ENCODE data around the gene ZYG11B.
"Not testable (repeated sequence)": the region's sequence is repeated elsewhere in the genome, so short reads cannot be mapped to it uniquely, and the experiment has no call there.

The ZYG11B gene

DNA sequence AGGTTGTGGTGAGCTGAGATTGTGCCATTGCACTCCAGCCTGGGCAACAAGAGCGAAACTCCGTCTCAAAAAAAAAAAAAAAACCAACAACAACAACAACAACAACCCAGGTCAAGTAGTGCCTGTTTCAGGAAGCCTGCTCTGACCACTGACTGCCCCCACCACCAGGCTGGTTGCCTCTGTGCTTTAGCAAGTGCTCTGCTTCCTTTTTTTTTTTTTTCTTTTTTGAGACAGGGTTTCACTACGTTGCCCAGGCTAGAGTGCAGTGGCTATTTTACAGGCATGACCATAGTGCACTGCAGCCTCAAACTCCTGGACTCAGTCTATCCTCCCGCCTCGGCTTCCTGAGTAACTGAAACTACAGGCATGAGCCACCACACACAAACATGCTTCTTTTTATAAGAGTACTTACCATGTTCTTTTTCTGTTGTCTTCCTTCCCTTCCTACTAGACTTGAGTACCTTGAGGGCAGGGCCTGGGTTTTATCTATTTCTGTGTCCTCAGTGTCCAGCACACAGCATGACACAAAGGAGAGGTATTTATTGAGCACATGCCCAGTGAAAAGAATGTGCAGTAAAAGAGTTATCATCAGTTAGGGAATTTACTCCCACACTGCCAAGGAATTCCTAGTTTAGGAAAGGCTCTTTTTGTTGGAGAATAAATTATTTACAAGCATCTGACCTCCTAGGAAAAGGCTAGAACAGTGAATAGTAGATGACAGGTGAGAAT lies 18.2 kb upstream of the ZYG11B start:
- DNase-seq (ENCODE audit: low spot score) = no peak

DNA sequence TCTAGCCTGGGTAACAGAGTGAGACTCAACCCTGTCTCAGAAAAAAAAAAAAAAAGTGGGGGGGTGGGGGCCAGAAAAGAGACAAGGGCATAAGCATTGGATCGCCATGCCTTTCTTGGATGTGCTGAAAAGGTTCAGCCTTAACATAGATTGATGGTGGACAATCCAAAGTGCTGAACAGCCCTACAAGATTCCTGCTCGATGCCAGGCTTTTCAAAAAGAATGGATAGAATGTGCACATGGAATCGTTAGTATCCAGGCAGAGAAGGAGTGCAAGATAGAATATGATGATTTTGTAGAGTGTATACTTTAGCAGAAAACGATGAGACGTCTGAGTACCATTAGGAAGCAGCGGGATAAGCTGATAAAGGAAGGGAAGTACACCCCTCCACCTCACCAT lies 17.2 kb upstream of the ZYG11B start:
- DNase-seq (ENCODE audit: low spot score) = no peak

DNA sequence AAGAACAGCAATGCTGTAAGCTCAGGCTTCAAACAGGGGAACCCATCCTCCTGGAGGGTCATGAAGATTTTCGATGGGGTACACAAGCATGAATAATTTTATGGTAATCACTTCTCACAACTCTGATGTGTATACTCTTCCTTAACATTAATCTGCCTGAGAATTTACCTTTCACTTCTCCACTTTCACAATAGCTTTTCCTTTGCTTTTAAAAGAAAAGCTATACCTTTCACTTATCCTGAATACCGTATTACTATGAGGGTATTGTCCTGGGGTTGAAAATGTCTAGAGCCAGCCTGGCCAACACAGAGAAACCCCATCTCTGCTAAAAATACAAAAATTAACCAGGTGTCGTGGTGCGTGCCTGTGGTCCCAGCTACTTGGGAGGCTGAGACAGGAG lies 12.7 kb upstream of the ZYG11B start:
- DNase-seq (ENCODE audit: low spot score) = no peak

DNA sequence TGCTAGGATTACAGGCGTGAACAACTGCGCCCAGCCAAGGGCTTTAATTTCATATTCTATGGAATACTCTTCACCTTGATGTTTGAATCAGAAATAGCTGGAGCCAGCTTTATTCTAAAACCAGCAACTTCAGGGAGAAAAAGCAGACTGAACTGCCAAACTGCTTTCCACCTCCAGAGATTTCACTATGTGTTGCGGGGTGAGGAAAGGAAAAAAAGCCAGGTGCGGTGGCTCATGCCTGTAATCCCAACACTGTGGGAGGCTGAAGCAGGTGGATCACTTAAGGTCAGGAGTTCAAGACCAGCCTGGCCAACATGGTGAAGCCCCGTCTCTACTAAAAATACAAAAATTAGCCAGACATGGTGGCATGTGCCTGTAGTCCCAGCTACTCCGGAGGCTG lies 11.0 kb upstream of the ZYG11B start:
- not testable (repeated sequence) for DNase-seq (ENCODE audit: low spot score)

DNA sequence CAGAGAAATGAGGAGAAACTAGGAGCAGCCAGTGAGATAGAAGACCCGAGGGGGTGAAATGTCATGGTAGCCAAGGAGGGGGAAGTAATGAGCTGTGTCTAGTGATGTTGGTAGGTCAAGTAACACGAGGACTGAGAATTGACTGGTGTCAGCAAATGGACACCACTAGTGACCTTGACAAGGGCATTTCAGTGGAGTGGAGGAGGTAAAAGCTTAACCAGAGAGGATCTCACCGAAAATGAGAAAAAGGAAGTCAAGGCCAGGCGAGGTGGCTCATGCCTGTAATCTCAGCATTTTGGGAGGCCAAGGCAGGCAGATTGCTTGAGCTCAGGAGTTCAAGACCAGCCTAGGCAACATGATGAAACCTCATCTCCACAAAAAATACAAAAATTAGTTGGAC lies 3.0 kb upstream of the ZYG11B start:
- no peak for DNase-seq (ENCODE audit: low spot score)

DNA sequence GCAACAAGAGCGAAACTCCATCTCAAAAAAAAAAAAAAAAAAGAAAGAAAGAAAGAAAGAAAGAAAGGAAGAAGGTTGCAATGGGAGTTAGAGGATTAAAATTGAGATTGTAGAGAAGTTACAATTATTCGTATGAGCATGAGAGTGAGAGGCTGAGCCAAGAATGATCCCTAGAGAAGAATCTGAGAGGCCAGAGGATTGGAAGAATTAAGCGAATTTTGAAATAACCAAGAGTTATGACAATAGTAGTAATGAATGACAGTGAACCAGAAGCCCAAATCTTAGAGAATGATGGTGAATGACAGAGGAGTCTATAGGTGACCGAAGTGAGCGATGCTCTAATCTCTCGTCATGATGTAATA lies 369 bp upstream of the ZYG11B start:
- DNase-seq (ENCODE audit: low spot score) = no peak

DNA sequence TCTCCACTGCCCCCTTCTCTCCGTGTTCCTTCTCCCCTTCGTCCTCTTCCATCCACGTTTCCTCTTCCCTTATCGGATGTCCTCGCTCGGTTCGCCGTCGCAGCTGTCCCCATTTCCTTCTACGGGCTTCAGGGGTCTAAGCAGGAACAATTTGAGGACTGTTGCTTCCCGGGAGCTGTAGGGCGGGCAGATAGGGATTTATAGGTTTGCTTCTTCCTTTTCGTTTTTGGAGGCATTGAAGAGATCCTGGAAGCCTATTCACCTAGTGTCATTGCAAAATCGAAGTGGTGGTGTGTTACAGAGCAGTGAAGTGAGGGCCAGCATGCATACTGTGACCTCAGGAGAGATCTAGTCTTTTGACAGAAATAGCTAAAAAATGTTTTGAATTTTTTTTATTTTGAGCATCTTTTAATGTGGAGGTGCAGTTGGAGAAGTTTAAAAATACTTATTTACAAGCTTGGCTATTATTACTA lies 897 bp downstream of the ZYG11B start:
- DNase-seq (ENCODE audit: low spot score) = no peak

DNA sequence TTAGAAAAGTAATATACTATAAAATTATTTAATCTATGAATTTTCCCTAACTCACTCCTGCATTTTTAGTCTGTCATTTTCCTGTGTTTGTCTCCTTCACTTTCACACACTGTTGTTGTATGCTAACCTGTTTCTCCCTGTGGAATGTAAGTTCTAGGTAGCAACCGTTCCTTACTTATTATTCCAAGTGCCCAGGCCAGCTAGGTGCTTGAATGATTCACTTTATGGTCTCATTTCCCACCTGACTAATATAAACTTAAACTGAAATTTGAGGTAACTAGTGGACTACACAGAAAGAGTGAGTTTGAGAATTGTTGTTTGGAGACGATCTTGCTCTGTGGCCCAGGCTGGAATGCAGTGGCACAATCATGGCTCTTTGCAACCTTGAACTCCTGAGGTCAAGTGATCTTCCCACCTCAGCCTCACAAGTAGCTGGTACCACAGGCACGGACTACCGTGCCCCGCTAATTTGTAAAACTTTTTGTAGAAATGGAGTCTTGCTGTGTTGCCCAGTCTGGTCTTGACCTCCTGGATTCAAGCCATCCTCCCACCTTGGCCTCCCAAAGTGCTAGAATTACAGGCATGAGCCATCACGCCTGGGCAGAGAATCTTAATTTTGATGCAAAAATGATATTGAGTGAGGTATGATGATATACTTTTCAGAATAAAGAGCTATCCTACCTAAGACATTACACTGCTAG lies 1.9 kb downstream of the ZYG11B start:
- DNase-seq (ENCODE audit: low spot score) = no peak

DNA sequence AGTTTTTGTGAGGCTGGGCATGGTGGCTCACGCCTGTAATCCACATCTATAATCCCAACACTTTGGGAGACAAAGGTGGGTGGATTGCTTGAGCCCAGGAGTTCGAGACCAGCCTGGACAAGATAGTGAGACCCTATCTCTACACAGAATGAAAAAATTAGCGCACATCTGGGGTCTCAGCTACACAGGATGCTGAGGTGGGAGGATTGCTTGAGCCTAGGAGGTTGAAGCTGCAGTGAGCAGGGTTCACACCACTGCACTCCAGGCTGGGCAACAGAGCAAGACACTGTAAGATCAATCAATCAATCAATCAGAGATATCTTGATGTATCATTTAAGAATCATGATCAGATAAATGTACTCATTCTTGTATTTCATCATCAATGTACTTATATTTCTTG lies 7.1 kb downstream of the ZYG11B start:
- DNase-seq (ENCODE audit: low spot score) = no peak

DNA sequence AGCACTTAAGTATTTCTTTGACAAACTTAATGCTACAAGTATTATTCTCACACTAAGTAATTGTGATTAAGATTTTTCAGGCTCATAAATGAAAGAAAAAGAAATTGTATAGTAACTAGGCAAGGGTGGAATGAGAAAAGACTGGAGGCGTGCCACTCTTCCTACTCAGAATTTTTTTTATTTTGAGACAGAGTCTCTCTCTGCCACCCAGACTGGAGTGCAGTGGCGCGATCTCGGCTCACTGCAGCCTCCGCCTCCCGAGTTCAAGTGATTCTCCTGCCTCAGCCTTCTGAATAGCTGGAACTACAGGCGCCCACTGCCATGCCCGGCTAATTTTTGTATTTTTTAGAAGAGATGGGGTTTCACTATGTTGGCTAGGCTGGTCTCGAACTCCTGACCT lies 9.1 kb downstream of the ZYG11B start:
- not testable (repeated sequence) for DNase-seq (ENCODE audit: low spot score)

DNA sequence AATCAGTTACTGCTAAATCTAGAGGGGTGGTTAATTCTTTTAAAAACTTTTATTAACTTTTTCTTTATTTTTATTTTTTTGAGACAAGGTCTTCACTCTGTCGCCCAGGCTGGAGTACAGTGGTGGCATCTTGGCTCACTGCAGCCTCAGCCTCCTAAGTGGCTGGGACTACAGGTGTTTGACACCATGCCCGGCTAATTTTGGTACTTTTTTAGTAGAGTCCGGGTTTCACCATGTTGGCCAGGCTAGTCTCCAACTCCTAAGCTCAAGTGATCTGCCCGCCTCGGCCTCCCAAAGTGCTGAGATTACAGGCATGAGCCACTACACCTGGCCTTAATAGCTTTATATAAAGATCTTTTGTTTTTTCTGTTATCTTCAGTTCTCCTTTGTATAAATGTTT lies 11.9 kb downstream of the ZYG11B start:
- DNase-seq (ENCODE audit: low spot score) = no peak

DNA sequence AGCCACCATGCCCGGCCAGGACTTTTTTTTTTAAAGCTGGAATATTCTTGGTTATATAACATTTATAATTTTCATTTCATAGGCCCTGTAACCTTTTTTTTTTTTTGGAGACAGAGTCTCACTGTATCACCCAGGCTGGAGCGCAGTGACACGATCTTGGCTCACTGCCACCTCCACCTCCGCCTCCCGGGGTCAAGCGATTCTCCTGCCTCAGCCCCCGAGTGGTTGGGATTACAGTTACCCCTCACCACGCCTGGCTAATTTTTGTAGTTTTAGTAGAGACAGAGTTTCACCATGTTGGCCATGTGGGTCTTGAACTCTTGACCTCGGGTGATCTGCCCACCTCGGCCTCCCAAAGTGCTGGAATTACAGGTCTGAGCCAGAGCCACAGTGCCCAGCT lies 12.6 kb downstream of the ZYG11B start:
- DNase-seq (ENCODE audit: low spot score) = no peak

DNA sequence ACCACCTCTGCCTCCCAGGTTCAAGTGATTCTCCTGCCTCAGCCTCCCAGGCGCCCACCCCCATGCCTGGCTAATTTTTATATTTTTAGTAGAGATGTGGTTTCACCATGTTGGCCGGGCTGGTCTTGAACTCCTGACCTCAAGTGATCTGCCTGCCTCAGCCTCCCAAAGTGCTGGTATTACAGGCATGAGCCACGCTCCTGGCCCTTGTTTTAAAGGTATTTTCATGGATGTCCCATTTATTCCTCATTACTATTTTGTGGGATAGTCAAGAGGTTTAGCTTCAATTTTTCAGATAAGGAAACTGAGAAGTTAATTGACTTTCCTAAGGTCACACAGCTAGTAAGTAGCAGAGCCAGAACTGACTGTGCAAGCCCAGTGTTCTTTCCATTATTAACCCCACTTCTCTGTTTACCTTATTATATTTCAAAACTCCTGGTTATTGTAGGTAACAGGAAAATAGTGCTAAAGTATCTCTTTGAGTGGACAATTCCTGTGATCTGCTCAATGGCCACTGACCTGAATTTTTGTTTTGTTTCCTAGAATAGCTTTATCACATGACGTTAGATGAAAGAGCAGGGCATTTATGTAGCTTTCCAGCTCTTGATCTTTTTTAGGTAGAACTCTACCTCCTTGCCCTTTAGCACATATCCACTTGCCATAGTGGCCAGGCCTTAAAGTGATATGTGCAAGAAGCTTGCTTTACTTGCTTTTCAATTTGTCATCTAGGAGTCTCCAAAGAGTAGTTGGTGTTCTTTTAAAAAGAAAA lies 13.6 kb downstream of the ZYG11B start:
- no peak for DNase-seq (ENCODE audit: low spot score)

DNA sequence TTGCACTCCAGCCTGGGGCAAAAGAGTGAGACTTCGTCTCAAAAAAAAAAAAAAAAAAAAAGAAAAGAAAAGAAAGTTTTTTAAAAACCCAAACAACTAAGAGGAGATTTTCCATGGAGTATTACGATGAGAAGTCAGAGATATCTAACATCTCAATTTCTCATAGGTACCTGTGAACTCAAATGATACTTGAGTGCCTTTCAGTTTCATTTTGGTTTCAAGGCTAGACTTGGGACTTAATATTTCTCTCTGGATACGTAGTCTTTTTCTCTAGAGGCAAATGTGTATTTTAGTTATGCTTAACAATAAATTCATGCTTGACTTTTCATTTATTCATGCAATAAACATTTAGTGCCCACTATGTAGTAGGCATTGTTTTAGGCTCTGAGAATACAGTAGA lies 15.0 kb downstream of the ZYG11B start:
- DNase-seq (ENCODE audit: low spot score) = no peak

DNA sequence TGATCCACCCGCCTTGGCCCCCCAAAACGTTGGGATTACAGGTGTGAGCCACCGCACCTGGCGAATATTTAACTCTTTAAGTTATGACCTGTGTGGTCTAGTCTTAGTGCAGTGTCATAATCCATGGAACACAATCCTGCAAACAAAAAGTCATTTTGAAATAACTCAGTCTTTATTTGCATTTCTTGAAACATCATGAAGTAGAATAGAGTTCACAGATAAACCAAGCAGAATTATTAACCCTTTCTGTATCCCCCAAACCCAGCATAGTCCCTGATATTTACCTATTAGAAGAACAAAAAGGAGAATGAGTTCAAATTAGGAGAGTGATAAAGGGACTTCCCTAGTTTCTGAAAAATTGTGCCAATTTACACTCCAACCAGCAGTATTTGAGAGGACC lies 19.9 kb downstream of the ZYG11B start:
- DNase-seq (ENCODE audit: low spot score) = no peak

DNA sequence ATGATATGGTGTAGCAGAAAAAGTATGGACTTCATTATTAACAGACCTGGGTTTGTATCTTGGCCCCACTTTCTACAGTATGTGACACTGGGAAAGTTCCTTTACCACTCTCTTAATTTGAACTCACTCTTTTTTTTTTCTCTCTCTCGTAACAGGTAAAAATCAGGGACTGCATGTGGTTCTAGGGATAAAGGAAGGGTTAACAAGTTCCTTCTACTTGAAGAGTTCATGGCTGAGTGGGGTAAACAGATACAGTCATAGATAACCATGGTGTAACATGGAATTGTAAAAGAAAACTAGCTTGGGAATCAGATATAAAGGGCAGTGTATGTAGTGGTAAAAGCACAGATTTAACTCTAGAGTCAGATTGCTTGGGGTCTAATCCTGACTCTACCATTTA lies 21.2 kb downstream of the ZYG11B start:
- DNase-seq (ENCODE audit: low spot score) = no peak

DNA sequence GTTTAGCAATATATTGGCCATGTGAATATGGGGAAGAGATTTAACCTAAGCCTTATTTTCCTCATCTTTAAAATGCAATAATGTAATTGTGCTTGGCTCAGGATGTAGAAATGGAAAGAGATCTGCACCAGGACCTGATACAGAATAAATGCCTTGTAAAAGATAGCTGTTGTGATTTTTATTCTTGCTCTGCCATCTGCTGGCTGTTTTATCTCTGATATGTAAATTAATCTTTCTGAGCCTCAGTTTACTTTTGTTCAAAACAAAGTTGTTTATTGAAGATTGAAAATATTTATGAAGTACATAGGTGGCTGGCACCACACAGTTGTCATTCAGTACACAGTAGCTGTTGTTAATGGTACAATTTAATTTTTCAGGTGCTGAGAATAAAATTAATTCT lies 21.9 kb downstream of the ZYG11B start:
- DNase-seq (ENCODE audit: low spot score) = no peak

DNA sequence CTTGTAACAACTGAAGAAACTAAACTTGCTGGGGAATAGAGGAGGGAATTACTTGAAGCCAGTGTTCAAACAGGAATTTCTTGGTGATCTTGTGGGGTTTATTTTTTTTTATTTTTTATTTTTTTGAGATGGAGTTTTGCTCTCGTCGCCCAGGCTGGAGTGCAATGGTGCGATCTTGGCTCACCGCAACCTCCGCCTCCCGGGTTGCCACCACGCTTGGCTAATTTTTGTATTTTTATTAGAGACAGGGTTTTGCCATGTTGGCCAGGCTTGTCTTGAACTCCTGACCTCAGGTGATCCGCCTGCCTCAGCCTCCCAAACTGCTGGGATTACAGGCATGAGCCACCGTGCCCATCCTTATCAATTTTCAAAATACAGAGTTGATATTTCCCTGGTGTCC lies 23.2 kb downstream of the ZYG11B start:
- DNase-seq (ENCODE audit: low spot score) = not testable (repeated sequence)

DNA sequence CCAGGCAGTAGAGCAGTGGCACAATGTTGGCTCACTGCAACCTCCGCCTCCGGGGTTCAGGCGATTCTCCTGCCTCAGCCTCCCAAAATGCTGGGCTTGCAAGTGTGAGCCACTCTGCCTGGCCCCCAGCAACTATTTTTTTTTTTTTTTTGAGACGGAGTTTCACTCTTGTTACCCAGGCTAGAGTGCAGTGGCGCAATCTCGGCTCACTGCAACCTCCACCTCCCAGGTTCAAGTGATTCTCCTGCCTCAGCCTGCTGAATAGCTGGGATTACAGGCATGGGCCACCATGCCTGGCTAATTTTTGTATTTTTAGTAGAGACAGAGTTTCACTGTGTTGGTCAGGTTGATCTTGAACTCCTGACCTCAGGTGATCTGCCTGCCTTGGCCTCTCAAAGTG lies 23.9 kb downstream of the ZYG11B start:
- not testable (repeated sequence) for DNase-seq (ENCODE audit: low spot score)

DNA sequence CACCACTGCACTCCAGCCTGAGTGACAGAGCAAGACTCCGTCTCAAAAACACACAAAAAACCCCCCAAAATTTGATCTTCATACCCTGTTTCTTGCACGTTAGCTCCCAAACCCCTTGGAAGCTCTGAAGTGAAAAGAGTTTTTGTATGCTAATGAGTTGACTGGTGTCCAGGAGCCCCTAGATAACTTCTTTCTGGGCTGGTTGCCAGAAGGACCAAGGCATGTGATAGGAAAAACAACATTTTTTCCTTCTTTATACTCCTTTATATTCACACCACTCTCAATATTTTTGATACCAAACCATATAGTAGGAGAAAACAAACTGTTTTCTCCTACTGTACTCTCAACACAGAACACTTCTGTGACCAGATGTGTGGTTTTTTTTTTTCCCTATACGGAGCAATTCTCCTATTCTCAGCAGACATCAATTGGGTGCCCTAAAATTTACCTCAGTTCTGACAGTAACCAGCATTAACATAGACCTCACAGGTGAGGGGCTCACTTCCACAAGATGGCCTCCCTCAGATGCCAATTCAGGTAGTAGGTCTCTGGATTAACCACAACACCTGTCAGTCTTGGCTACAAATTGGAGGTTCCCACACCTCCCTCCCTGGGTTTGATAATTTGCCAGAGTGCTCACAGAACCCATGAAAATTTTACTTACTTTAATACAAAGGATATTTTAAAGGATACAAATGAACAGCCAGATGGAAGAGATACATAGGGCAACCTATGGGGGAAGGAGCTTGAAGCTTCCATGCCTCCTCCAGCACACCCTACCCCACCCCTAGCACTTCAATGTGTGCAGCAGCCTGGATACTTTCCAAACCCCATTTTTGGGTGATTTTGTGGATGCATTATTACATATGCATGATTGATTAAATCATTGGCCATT lies 25.6 kb downstream of the ZYG11B start:
- no peak for DNase-seq (ENCODE audit: low spot score)

DNA sequence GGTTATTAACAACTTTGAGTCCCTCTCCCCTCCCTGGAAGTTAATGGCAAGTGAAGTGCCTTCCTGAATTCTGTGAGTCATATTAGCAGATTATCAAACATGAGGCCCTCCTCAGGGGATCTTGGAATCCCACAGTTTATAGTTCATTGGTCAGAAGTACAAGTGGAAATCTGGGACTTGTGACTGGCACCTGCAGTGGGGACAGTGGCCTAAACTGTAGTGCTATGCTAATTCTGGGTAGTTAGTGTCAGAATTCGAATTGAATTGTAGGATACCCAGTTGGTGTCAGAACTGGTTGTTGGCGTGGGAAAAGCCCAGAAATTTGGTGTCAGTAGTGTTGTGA lies 26.2 kb downstream of the ZYG11B start:
- DNase-seq (ENCODE audit: low spot score) = no peak

DNA sequence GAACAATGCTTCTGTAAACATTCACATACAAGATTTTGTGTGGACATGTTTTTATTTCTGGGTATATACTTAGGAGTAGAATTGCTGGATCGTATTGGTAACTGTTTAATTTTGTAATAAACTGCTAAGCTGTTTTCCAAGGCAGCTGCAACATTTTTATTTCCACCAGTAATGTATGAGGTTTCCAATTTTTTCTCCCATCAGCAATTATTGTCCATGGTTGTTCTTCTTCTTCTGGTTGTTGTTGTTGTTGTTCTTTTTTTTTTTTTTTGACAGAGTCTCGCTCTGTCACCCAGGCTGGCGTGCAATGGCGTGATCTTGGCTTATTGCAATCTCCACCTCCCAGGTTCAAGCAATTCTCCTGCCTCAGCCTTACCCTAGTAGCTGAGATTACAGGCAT lies 26.9 kb downstream of the ZYG11B start:
- no peak for DNase-seq (ENCODE audit: low spot score)

Data from kidney capillary endothelial cell (primary cell).